Activated T-cell treated with anti-CD3 and anti-CD28 coated beads for 48 hours (primary cell): ENCODE data around the gene TBC1D14.

Source experiments
- DNase-seq: peaks from one replicate; pipeline ENCODE4 v3.0.0-alpha.2; 2020; ENCODE audit warnings: low read depth

Gene TBC1D14

GRCh38 chr4:6953751-6954380 is 44.2 kb downstream of the TBC1D14 start:
- no peak for DNase-seq

GRCh38 chr4:6955261-6955911 is 45.8 kb downstream of the TBC1D14 start:
- DNase-seq = no peak

GRCh38 chr4:6956087-6956433 is 46.4 kb downstream of the TBC1D14 start:
- no peak for DNase-seq

- no peak for DNase-seq
Observed at GRCh38 chr4:6956434-6957147, 47.0 kb downstream of the TBC1D14 start.

- DNase-seq = no peak
Observed at GRCh38 chr4:6957148-6957520, 47.5 kb downstream of the TBC1D14 start.

GRCh38 chr4:6957994-6958393 is 48.4 kb downstream of the TBC1D14 start:
- no peak for DNase-seq

- DNase-seq = no peak
Observed at GRCh38 chr4:6959261-6959660, 49.6 kb downstream of the TBC1D14 start.

- no peak for DNase-seq
Observed at GRCh38 chr4:6960154-6960553, 50.5 kb downstream of the TBC1D14 start.

- no peak for DNase-seq
Observed at GRCh38 chr4:6960628-6961412, 51.2 kb downstream of the TBC1D14 start.

- DNase-seq = no peak
Observed at GRCh38 chr4:6961496-6962210, 52.0 kb downstream of the TBC1D14 start.

GRCh38 chr4:6962211-6963041 is 52.8 kb downstream of the TBC1D14 start:
- no peak for DNase-seq

- DNase-seq = no peak
Observed at GRCh38 chr4:6963139-6963611, 53.5 kb downstream of the TBC1D14 start.

GRCh38 chr4:6964858-6965257 is 55.2 kb downstream of the TBC1D14 start:
- no peak for DNase-seq

- no peak for DNase-seq
Observed at GRCh38 chr4:6965329-6965728, 55.7 kb downstream of the TBC1D14 start.

- DNase-seq = no peak
Observed at GRCh38 chr4:6967846-6968340, 58.3 kb downstream of the TBC1D14 start.

- no peak for DNase-seq
Observed at GRCh38 chr4:6968496-6968895, 58.9 kb downstream of the TBC1D14 start.

GRCh38 chr4:6969826-6970800 is 60.5 kb downstream of the TBC1D14 start:
- no peak for DNase-seq

- DNase-seq = no peak
Observed at GRCh38 chr4:6971536-6972374, 62.1 kb downstream of the TBC1D14 start.

- no peak for DNase-seq
Observed at GRCh38 chr4:6972375-6972650, 62.7 kb downstream of the TBC1D14 start.
